ENCODE data around the gene ZNF654.

The ZNF654 gene

GRCh38 chr3:88131695-88132094 lies 72.6 kb downstream of the ZNF654 start:
- Histone ChIP-seq H3K9ac (ENCODE audit: low read depth in 1 of 2, low read length in 2 of 2) (no peak overlapping the region), H3K9me3 (ENCODE audit: control insufficient read depth in 1 of 2, low read length in 2 of 2) (no peaks in the 10 kb centered on the region), H3K4me1 (ENCODE audit: control insufficient read depth in 1 of 2, insufficient read depth in 2 of 2, low read length in 2 of 2) (no peaks in the 10 kb centered on the region), H3K27me3 (ENCODE audit: control insufficient read depth in 1 of 2, insufficient read depth in 2 of 2, low read length in 2 of 2) (no peaks in the 10 kb centered on the region), H3K4me3 (ENCODE audit: low read depth in 1 of 2, low read length in 2 of 2) (no peak overlapping the region), H3K36me3 (ENCODE audit: control insufficient read depth in 1 of 2, insufficient read depth in 2 of 2, low read length in 2 of 2) (peaks cover 0 to 8% of the 10 kb centered on the region in 2 donors), H3K27ac (ENCODE audit: low read depth, low read length) (no peak overlapping the region)

- Histone ChIP-seq H3K4me1 (ENCODE audit: control insufficient read depth in 1 of 2, insufficient read depth in 2 of 2, low read length in 2 of 2) (no peaks in the 10 kb centered on the region), H3K27me3 (ENCODE audit: control insufficient read depth in 1 of 2, insufficient read depth in 2 of 2, low read length in 2 of 2) (no peaks in the 10 kb centered on the region)
Measured at GRCh38 chr3:88132894-88133293, 73.8 kb downstream of the ZNF654 start.

GRCh38 chr3:88133711-88134263 lies 74.7 kb downstream of the ZNF654 start:
- H3K27ac ChIP-seq (ENCODE audit: low read depth, low read length) = no peak overlapping the region
- no peak overlapping the region for H3K4me3 ChIP-seq (ENCODE audit: low read depth in 1 of 2, low read length in 2 of 2)
- peaks cover 0 to 8% of the 10 kb centered on the region in 2 donors for H3K36me3 ChIP-seq (ENCODE audit: control insufficient read depth in 1 of 2, insufficient read depth in 2 of 2, low read length in 2 of 2)
- no peaks in the 10 kb centered on the region for H3K4me1 ChIP-seq (ENCODE audit: control insufficient read depth in 1 of 2, insufficient read depth in 2 of 2, low read length in 2 of 2)
- no peaks in the 10 kb centered on the region for H3K27me3 ChIP-seq (ENCODE audit: control insufficient read depth in 1 of 2, insufficient read depth in 2 of 2, low read length in 2 of 2)
- H3K9ac ChIP-seq (ENCODE audit: low read depth in 1 of 2, low read length in 2 of 2) = no peak overlapping the region
- H3K9me3 ChIP-seq (ENCODE audit: control insufficient read depth in 1 of 2, low read length in 2 of 2) = no peaks in the 10 kb centered on the region

More at GRCh38 chr3:88132894-88133293, 73.8 kb downstream of the ZNF654 start:
- Histone ChIP-seq H3K4me3 (ENCODE audit: low read depth in 1 of 2, low read length in 2 of 2) (no peak overlapping the region), H3K27ac (ENCODE audit: low read depth, low read length) (no peak overlapping the region), H3K36me3 (ENCODE audit: control insufficient read depth in 1 of 2, insufficient read depth in 2 of 2, low read length in 2 of 2) (peaks cover 0 to 8% of the 10 kb centered on the region in 2 donors), H3K9me3 (ENCODE audit: control insufficient read depth in 1 of 2, low read length in 2 of 2) (no peaks in the 10 kb centered on the region), H3K9ac (ENCODE audit: low read depth in 1 of 2, low read length in 2 of 2) (no peak overlapping the region)

GRCh38 chr3:88137836-88138235 lies 78.8 kb downstream of the ZNF654 start:
- peaks cover 7 to 23% of the 10 kb centered on the region in 2 donors for H3K36me3 ChIP-seq (ENCODE audit: control insufficient read depth in 1 of 2, insufficient read depth in 2 of 2, low read length in 2 of 2)

GRCh38 chr3:88141458-88142083 lies 82.5 kb downstream of the ZNF654 start:
- Histone ChIP-seq H3K9ac (ENCODE audit: low read depth in 1 of 2, low read length in 2 of 2) (no peak overlapping the region), H3K27me3 (ENCODE audit: control insufficient read depth in 1 of 2, insufficient read depth in 2 of 2, low read length in 2 of 2) (no peaks in the 10 kb centered on the region), H3K9me3 (ENCODE audit: control insufficient read depth in 1 of 2, low read length in 2 of 2) (no peaks in the 10 kb centered on the region), H3K36me3 (ENCODE audit: control insufficient read depth in 1 of 2, insufficient read depth in 2 of 2, low read length in 2 of 2) (peaks cover 7 to 20% of the 10 kb centered on the region in 2 donors), H3K27ac (ENCODE audit: low read depth, low read length) (no peak overlapping the region), H3K4me1 (ENCODE audit: control insufficient read depth in 1 of 2, insufficient read depth in 2 of 2, low read length in 2 of 2) (peaks cover 0 to 24% of the 10 kb centered on the region in 2 donors), H3K4me3 (ENCODE audit: low read depth in 1 of 2, low read length in 2 of 2) (peak overlapping the region in 1 of 2 donors; percentile 6)

More at GRCh38 chr3:88137836-88138235, 78.8 kb downstream of the ZNF654 start:
- H3K27ac ChIP-seq (ENCODE audit: low read depth, low read length) = no peak overlapping the region
- no peak overlapping the region for H3K9ac ChIP-seq (ENCODE audit: low read depth in 1 of 2, low read length in 2 of 2)
- H3K4me1 ChIP-seq (ENCODE audit: control insufficient read depth in 1 of 2, insufficient read depth in 2 of 2, low read length in 2 of 2) = peaks cover 0 to 22% of the 10 kb centered on the region in 2 donors
- no peaks in the 10 kb centered on the region for H3K27me3 ChIP-seq (ENCODE audit: control insufficient read depth in 1 of 2, insufficient read depth in 2 of 2, low read length in 2 of 2)
- H3K9me3 ChIP-seq (ENCODE audit: control insufficient read depth in 1 of 2, low read length in 2 of 2) = no peaks in the 10 kb centered on the region
- H3K4me3 ChIP-seq (ENCODE audit: low read depth in 1 of 2, low read length in 2 of 2) = no peak overlapping the region

GRCh38 chr3:88142094-88142624 lies 83.1 kb downstream of the ZNF654 start:
- peaks cover 7 to 20% of the 10 kb centered on the region in 2 donors for H3K36me3 ChIP-seq (ENCODE audit: control insufficient read depth in 1 of 2, insufficient read depth in 2 of 2, low read length in 2 of 2)
- H3K9ac ChIP-seq (ENCODE audit: low read depth in 1 of 2, low read length in 2 of 2) = no peak overlapping the region
- H3K27me3 ChIP-seq (ENCODE audit: control insufficient read depth in 1 of 2, insufficient read depth in 2 of 2, low read length in 2 of 2) = no peaks in the 10 kb centered on the region
- peak overlapping the region in 1 of 2 donors; percentile 23 for H3K4me3 ChIP-seq (ENCODE audit: low read depth in 1 of 2, low read length in 2 of 2)
- no peak overlapping the region for H3K27ac ChIP-seq (ENCODE audit: low read depth, low read length)
- no peaks in the 10 kb centered on the region for H3K9me3 ChIP-seq (ENCODE audit: control insufficient read depth in 1 of 2, low read length in 2 of 2)
- H3K4me1 ChIP-seq (ENCODE audit: control insufficient read depth in 1 of 2, insufficient read depth in 2 of 2, low read length in 2 of 2) = peaks cover 0 to 30% of the 10 kb centered on the region in 2 donors

GRCh38 chr3:88147261-88147660 lies 88.2 kb downstream of the ZNF654 start:
- no peaks in the 10 kb centered on the region for H3K27me3 ChIP-seq (ENCODE audit: control insufficient read depth in 1 of 2, insufficient read depth in 2 of 2, low read length in 2 of 2)
- no peak overlapping the region for H3K27ac ChIP-seq (ENCODE audit: low read depth, low read length)
- H3K4me3 ChIP-seq (ENCODE audit: low read depth in 1 of 2, low read length in 2 of 2) = no peak overlapping the region
- H3K4me1 ChIP-seq (ENCODE audit: control insufficient read depth in 1 of 2, insufficient read depth in 2 of 2, low read length in 2 of 2) = peaks cover 13 to 34% of the 10 kb centered on the region in 2 donors
- H3K36me3 ChIP-seq (ENCODE audit: control insufficient read depth in 1 of 2, insufficient read depth in 2 of 2, low read length in 2 of 2) = no peaks in the 10 kb centered on the region
- no peak overlapping the region for H3K9ac ChIP-seq (ENCODE audit: low read depth in 1 of 2, low read length in 2 of 2)
- H3K9me3 ChIP-seq (ENCODE audit: control insufficient read depth in 1 of 2, low read length in 2 of 2) = no peaks in the 10 kb centered on the region

- H3K36me3 ChIP-seq (ENCODE audit: control insufficient read depth in 1 of 2, insufficient read depth in 2 of 2, low read length in 2 of 2) = peaks cover 0 to 5% of the 10 kb centered on the region in 2 donors
- H3K27me3 ChIP-seq (ENCODE audit: control insufficient read depth in 1 of 2, insufficient read depth in 2 of 2, low read length in 2 of 2) = no peaks in the 10 kb centered on the region
- H3K4me1 ChIP-seq (ENCODE audit: control insufficient read depth in 1 of 2, insufficient read depth in 2 of 2, low read length in 2 of 2) = peaks cover 22 to 28% of the 10 kb centered on the region in 2 donors
- no peaks in the 10 kb centered on the region for H3K9me3 ChIP-seq (ENCODE audit: control insufficient read depth in 1 of 2, low read length in 2 of 2)
- H3K27ac ChIP-seq (ENCODE audit: low read depth, low read length) = no peak overlapping the region
- H3K4me3 ChIP-seq (ENCODE audit: low read depth in 1 of 2, low read length in 2 of 2) = peak overlapping the region; percentile 98
- H3K9ac ChIP-seq (ENCODE audit: low read depth in 1 of 2, low read length in 2 of 2) = peak overlapping the region in 1 of 2 donors; percentile 48
Measured at GRCh38 chr3:88148651-88149050, 89.6 kb downstream of the ZNF654 start.

GRCh38 chr3:88149101-88149508 lies 90.0 kb downstream of the ZNF654 start:
- Histone ChIP-seq H3K9ac (ENCODE audit: low read depth in 1 of 2, low read length in 2 of 2) (peak overlapping the region; percentile 48 to 98), H3K9me3 (ENCODE audit: control insufficient read depth in 1 of 2, low read length in 2 of 2) (no peaks in the 10 kb centered on the region), H3K4me1 (ENCODE audit: control insufficient read depth in 1 of 2, insufficient read depth in 2 of 2, low read length in 2 of 2) (peaks cover 22 to 28% of the 10 kb centered on the region in 2 donors), H3K27ac (ENCODE audit: low read depth, low read length) (no peak overlapping the region), H3K36me3 (ENCODE audit: control insufficient read depth in 1 of 2, insufficient read depth in 2 of 2, low read length in 2 of 2) (peaks cover 0 to 7% of the 10 kb centered on the region in 2 donors), H3K4me3 (ENCODE audit: low read depth in 1 of 2, low read length in 2 of 2) (peak overlapping the region; percentile 98), H3K27me3 (ENCODE audit: control insufficient read depth in 1 of 2, insufficient read depth in 2 of 2, low read length in 2 of 2) (no peaks in the 10 kb centered on the region)
